Measurements from ENCODE around the gene C20orf202.

The C20orf202 gene

GRCh38 chr20:1185316-1185741 is 17.9 kb upstream of the C20orf202 start:
- DNase-seq = no peak

- peak; percentile 14 for DNase-seq
These were observed 17.4 kb upstream of the C20orf202 start for GRCh38 chr20:1185790-1186334.

- no peak for DNase-seq
These were observed 16.8 kb upstream of the C20orf202 start for GRCh38 chr20:1186367-1186991.

GRCh38 chr20:1187605-1188171 is 15.6 kb upstream of the C20orf202 start:
- DNase-seq = no peak

- no peak for DNase-seq
These were observed 14.9 kb upstream of the C20orf202 start for GRCh38 chr20:1188347-1188746.

- no peak for DNase-seq
These were observed 13.4 kb upstream of the C20orf202 start for GRCh38 chr20:1189827-1190226.

GRCh38 chr20:1190847-1191246 is 12.4 kb upstream of the C20orf202 start:
- no peak for DNase-seq

GRCh38 chr20:1191299-1191698 is 12.0 kb upstream of the C20orf202 start:
- DNase-seq = no peak

- no peak for DNase-seq
These were observed 8.0 kb upstream of the C20orf202 start for GRCh38 chr20:1195226-1195625.

- DNase-seq = no peak
These were observed 6.6 kb upstream of the C20orf202 start for GRCh38 chr20:1196634-1197033.

GRCh38 chr20:1197801-1198200 is 5.5 kb upstream of the C20orf202 start:
- DNase-seq = no peak

- DNase-seq = no peak
These were observed 4.5 kb upstream of the C20orf202 start for GRCh38 chr20:1198751-1199150.

- no peak for DNase-seq
These were observed 3.9 kb upstream of the C20orf202 start for GRCh38 chr20:1199212-1199873.

GRCh38 chr20:1199964-1200363 is 3.3 kb upstream of the C20orf202 start:
- DNase-seq = no peak

- DNase-seq = no peak
These were observed 376 bp downstream of the C20orf202 start for GRCh38 chr20:1203630-1204029.

- no peak for DNase-seq
These were observed 859 bp downstream of the C20orf202 start for GRCh38 chr20:1204113-1204512.

- DNase-seq = no peak
These were observed 1.3 kb downstream of the C20orf202 start for GRCh38 chr20:1204576-1204975.

GRCh38 chr20:1205802-1206201 is 2.5 kb downstream of the C20orf202 start:
- DNase-seq = no peak

GRCh38 chr20:1206366-1207148 is 3.3 kb downstream of the C20orf202 start:
- no peak for DNase-seq

GRCh38 chr20:1207293-1207878 is 4.1 kb downstream of the C20orf202 start:
- DNase-seq = no peak

GRCh38 chr20:1209447-1210387 is 6.5 kb downstream of the C20orf202 start:
- no peak for DNase-seq

GRCh38 chr20:1210501-1210900 is 7.2 kb downstream of the C20orf202 start:
- DNase-seq = no peak

Measured in DMS79 treated with DMSO at 0.1 percent for 48 hours (cell line).